ENCODE results near the gene EPHB2. TPM values are rescaled to one million over a fixed set of nuclear protein-coding genes. Genes with fewer than 3 reads are reported as not detected.

Gene EPHB2
- total and polyA plus RNA-seq, 2 of the 4 experiments (the other 2 are of a cell fraction), result 52.3 to 58.8 TPM

GRCh38 chr1:22817462-22817861 lies 106.8 kb downstream of the EPHB2 start:
- peak overlapping the region; percentile 68 for H3K14ac ChIP-seq (replicated peaks; ENCODE audit: low read depth, low read length)
- TF ChIP-seq CHD1 (IDR thresholded peaks at IDR 0.05; ENCODE audit: low read depth, low read length) (no peak), RAD21 (IDR thresholded peaks at IDR 0.05; ENCODE audit: low read length) (no peak), FOS (IDR thresholded peaks at IDR 0.05; ENCODE audit: low read depth, low read length) (no peak), SMC3 (IDR thresholded peaks at IDR 0.05; ENCODE audit: low read depth, low read length) (no peak), CEBPB (IDR thresholded peaks at IDR 0.05; ENCODE audit: low read depth, low read length) (no peak), NFE2L2 (IDR thresholded peaks at IDR 0.05; ENCODE audit: low read depth, low read length) (no peak), MAZ (IDR thresholded peaks at IDR 0.05; ENCODE audit: borderline replicate concordance, low read depth, low read length) (no peak), USF2 (IDR thresholded peaks at IDR 0.05; ENCODE audit: low read depth, low read length) (no peak), ELK1 (IDR thresholded peaks at IDR 0.05; ENCODE audit: borderline replicate concordance, low read depth, low read length) (no peak), MXI1 (IDR thresholded peaks at IDR 0.05; ENCODE audit: borderline replicate concordance, low read depth, low read length) (no peak), RCOR1 (IDR thresholded peaks at IDR 0.05; ENCODE audit: insufficient replicate concordance, low read length) (no peak), POLR2A (IDR thresholded peaks at IDR 0.05; ENCODE audit: low read depth, low read length) (no peak), RFX5 (IDR thresholded peaks at IDR 0.05; ENCODE audit: low read depth, low read length) (no peak), MAFK (IDR thresholded peaks at IDR 0.05; ENCODE audit: low read depth, low read length) (no peak), BHLHE40 (IDR thresholded peaks at IDR 0.05; ENCODE audit: low read depth, low read length) (no peak), CTCF (conservative IDR thresholded peaks at IDR 0.05; ENCODE audit: low read depth, low read length) (no peak)
- H2BK15ac ChIP-seq (ENCODE audit: low read depth, low read length), result no peak overlapping the region
- H3K27ac ChIP-seq (ENCODE audit: insufficient read depth, low read length), result no peak overlapping the region
- H3K79me1 ChIP-seq (ENCODE audit: low read depth in 1 of 2, low read length in 2 of 2), result peaks cover 15 to 58% of the 10 kb centered on the region in 2 experiments
- no peak overlapping the region for H3K4me2 ChIP-seq (ENCODE audit: low read depth, low read length)
- H2AK5ac ChIP-seq (ENCODE audit: low read depth, low read length), result peak overlapping the region; percentile 51; the same call in 1 of the 2 replicates
- intact Hi-C loops (cut with micrococcal nuclease) (no loop called here), in situ Hi-C loops (cut with MboI; ENCODE audit: low sequenced_read_pairs) (no loop called here), dilution Hi-C loops (cut with HindIII; ENCODE audit: low sequenced_read_pairs, unreplicated experiment) (no loop called here)
- H4K8ac ChIP-seq (ENCODE audit: low read depth in 2 of 2, low read length in 2 of 2), result peak overlapping the region in 1 of 2 experiments; percentile 61; a peak in 3 of 4 replicates
- H3K56ac ChIP-seq (ENCODE audit: extremely low read depth, insufficient read depth, low read length), result no peak overlapping the region
- peaks cover 16% of the 10 kb centered on the region; the same call in 1 of the 2 replicates for H4K20me1 ChIP-seq (ENCODE audit: insufficient read depth, low read length)
- H3K9me1 ChIP-seq (ENCODE audit: insufficient read depth, low read length), result peaks cover 16% of the 10 kb centered on the region; the same call in 1 of the 2 replicates
- peak overlapping the region; percentile 48; the same call in 1 of the 2 replicates for H2BK120ac ChIP-seq (ENCODE audit: low read depth, low read length)
- H3K4me3 ChIP-seq (ENCODE audit: insufficient read depth, low read depth, low read length), result no peak overlapping the region
- no peaks in the 10 kb centered on the region for H3K36me3 ChIP-seq (ENCODE audit: control insufficient read depth, insufficient read depth, low read length)
- peak overlapping the region; percentile 55 for H3K4ac ChIP-seq (ENCODE audit: low read depth, low read length)
- DNase-seq (no peak), ATAC-seq (ENCODE audit: low read depth) (peak; percentile 31; the same call in 1 of the 2 replicates)
- BruUV-seq (replicated peaks), result no TSS peak
- WGBS, 2 experiments (ENCODE audit: extremely low coverage in 2 of 2, insufficient read length in 1 of 2), result 93% methylated on average over 3 of the region's 5 CpGs; no CpG with 5 or more reads in 1 of the 2 experiments
- peak overlapping the region; percentile 90; the same call in 1 of the 2 replicates for H3K18ac ChIP-seq (ENCODE audit: low read depth, low read length)
- ChIA-PET CTCF (no interaction called here), POLR2A (ENCODE audit: unreplicated experiment) (no interaction called here)
- H2BK5ac ChIP-seq (ENCODE audit: low read depth, low read length, poor library complexity, severe bottlenecking), result no peak overlapping the region
- no peaks in the 10 kb centered on the region for H3K27me3 ChIP-seq (ENCODE audit: control insufficient read depth, insufficient read depth, low read length)
- H3K23ac ChIP-seq (ENCODE audit: low read depth, low read length), result no peak overlapping the region; the same call in 1 of the 2 replicates
- H2AK9ac ChIP-seq (replicated peaks; ENCODE audit: low read depth, low read length, poor library complexity), result peak overlapping the region; percentile 69
- peak overlapping the region; percentile 66; the same call in 1 of the 2 replicates for H4K91ac ChIP-seq (ENCODE audit: insufficient read depth, low read depth, low read length)
- no peaks in the 10 kb centered on the region for H3K9me3 ChIP-seq (ENCODE audit: control insufficient read depth, insufficient read depth, low read length)
- no peak overlapping the region for H3K9ac ChIP-seq (ENCODE audit: low read depth, low read length)
- peak overlapping the region; percentile 50; the same call in 1 of the 2 replicates for H2BK20ac ChIP-seq (ENCODE audit: low read depth, low read length)
- H4K5ac ChIP-seq (ENCODE audit: low read depth, low read length), result peak overlapping the region; percentile 52
- H3K4me1 ChIP-seq (ENCODE audit: control insufficient read depth, insufficient read depth, low read length), result 0 out of 2 replicates have a peak, but pooled peaks cover 4% of the 10 kb centered on the region
- no peak overlapping the region for H2AFZ ChIP-seq (replicated peaks; ENCODE audit: low read length, poor library complexity)

All from IMR-90 (cell line).